Brain microvascular endothelial cell (primary cell): ENCODE measurements around the gene GALP.
"Not testable (repeated sequence)": the region's sequence is repeated elsewhere in the genome, so short reads cannot be mapped to it uniquely, and the experiment has no call there.

Experiments used
- DNase-seq: peaks from one replicate; pipeline ENCODE4 v3.0.0-alpha.2; 2020
- H3K27ac ChIP-seq: fragments of 250-450 bp; sonication (Bioruptor Pico); 2 replicates; pipeline ENCODE4 v1.5.1; 2020; ENCODE audit warnings: mild to moderate bottlenecking, moderate library complexity
- H3K27me3 ChIP-seq: fragments of 250-450 bp; sonication (Bioruptor Pico); replicated peaks from 2 replicates; pipeline ENCODE4 v1.5.1; 2020; ENCODE audit warnings: mild to moderate bottlenecking
- H3K36me3 ChIP-seq: fragments of 250-450 bp; sonication (Bioruptor Pico); replicated peaks from 2 replicates; pipeline ENCODE4 v1.5.1; 2020; ENCODE audit warnings: mild to moderate bottlenecking
- H3K4me3 ChIP-seq: 2 replicates; pipeline ENCODE4 v1.5.1; 2011; ENCODE audit warnings: low read depth, mild to moderate bottlenecking, control low read depth, low read length, moderate library complexity
- in situ Hi-C: cut with HindIII; loops from 2 replicates; pipeline ENCODE4 v1.10.0; 2017; ENCODE audit warnings: low sequenced_read_pairs, low pct_ligation_motif_present
- TF ChIP-seq, protein P1 (sequence below): IDR thresholded peaks from 2 replicates; pipeline ENCODE4 v1.5.1; 2011; ENCODE audit warnings: low read depth, mild to moderate bottlenecking, moderate library complexity, low read length, control low read depth, inconsistent platforms; ENCODE audit errors: missing control alignments

GALP gene

DNA sequence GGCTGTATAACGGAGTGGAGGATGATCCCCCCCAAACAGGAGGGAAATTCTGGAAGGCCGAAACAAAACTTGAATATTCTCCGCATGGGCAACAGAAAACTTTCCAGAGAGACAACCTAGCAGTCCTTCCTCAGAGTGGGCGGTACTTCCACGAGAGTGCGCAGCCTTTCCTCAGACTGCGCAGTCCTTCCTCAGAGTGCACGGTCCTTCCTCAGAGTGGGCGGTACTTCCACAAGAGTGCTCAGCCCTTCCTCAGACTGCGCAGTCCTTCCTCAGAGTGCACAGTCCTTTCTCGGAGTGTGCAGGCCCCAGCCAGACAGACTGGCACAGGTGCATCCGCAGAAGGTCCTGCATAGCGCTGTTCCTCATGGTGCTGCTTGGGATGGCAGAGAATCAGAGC, 12.7 kb upstream of the GALP start:
- in situ Hi-C loops = no loop called here
- TF ChIP-seq, protein P1, sequence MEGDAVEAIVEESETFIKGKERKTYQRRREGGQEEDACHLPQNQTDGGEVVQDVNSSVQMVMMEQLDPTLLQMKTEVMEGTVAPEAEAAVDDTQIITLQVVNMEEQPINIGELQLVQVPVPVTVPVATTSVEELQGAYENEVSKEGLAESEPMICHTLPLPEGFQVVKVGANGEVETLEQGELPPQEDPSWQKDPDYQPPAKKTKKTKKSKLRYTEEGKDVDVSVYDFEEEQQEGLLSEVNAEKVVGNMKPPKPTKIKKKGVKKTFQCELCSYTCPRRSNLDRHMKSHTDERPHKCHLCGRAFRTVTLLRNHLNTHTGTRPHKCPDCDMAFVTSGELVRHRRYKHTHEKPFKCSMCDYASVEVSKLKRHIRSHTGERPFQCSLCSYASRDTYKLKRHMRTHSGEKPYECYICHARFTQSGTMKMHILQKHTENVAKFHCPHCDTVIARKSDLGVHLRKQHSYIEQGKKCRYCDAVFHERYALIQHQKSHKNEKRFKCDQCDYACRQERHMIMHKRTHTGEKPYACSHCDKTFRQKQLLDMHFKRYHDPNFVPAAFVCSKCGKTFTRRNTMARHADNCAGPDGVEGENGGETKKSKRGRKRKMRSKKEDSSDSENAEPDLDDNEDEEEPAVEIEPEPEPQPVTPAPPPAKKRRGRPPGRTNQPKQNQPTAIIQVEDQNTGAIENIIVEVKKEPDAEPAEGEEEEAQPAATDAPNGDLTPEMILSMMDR = no peak

DNA sequence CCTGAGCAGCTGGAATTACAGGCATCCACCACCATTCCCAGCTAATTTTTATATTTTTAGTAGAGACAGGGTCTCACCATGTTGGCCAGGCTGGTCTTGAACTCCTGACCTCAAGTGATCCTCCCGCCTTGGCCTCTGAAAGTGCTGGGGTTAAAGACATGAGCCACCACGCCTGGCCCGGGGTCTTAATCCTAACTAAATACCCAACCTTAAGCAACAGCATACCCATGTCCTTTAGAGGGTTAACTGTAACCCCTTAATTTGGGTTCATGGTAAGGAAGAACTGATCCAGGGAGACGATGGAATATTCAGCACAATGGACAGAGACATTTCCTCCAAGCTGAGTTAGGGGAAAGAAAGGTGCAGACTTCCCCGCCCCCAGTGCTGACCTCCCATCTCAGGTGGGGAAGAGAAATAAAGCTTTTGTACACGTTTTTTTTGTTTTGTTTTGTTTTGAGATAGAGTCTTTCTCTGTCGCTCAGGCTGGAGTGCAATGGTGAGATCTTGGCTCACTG, 8.7 kb upstream of the GALP start:
- H3K27ac ChIP-seq = no peak overlapping the region
- no peaks in the 10 kb centered on the region for H3K27me3 ChIP-seq
- in situ Hi-C loops = no loop called here
- H3K4me3 ChIP-seq = no peak overlapping the region
- H3K36me3 ChIP-seq = no peaks in the 10 kb centered on the region
- TF ChIP-seq, protein P1 = no peak
- no peak for DNase-seq

More for the DNA sequence above, 12.7 kb upstream of the GALP start:
- H3K4me3 ChIP-seq = no peak overlapping the region
- no peak for DNase-seq
- H3K27ac ChIP-seq = no peak overlapping the region
- no peaks in the 10 kb centered on the region for H3K27me3 ChIP-seq
- peaks cover 14% of the 10 kb centered on the region for H3K36me3 ChIP-seq

DNA sequence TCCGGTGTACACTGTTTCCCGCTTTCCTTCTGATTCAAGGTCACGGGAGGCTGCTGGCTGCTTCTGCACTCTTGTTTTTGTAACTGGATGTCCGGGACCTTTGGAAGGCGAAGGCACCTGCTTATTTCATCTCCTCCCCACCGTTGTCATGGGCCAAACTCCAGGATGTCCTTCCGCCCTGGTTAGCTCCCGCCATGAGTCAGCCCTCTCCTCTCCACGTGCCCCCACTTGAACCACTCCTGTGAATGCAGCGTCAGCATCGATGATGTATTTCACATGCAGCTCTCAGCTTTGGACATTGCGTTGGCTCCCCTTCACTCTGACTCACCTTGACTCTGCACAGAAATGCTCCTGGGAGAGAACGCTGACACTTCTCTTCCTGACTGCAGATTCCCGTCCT, 5.5 kb upstream of the GALP start:
- in situ Hi-C loops = no loop called here
- peak; percentile 16 for DNase-seq
- Histone ChIP-seq H3K36me3 (no peaks in the 10 kb centered on the region), H3K27ac (no peak overlapping the region), H3K27me3 (no peaks in the 10 kb centered on the region), H3K4me3 (no peak overlapping the region)
- TF ChIP-seq, protein P1 = no peak

DNA sequence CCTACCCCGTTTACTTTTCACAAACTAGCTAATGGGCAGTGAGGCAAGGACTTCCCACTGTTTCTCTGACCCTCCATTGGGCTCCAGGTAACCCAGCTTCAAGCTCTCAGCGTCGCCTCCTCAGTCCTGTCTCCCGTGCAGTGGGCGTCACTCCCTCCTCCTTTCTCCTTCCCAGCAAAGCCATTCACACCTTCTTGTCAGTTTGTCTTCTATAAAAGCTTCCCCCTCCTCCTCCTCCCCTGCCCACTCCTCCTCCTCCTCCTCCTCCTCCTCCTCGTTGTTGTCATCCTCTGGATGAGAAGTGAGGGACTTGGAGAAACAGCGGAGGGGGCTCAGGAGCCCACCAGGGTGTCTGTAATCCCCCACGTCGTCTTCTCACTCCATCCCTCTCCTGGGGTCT, 1.7 kb upstream of the GALP start:
- TF ChIP-seq, protein P1 = no peak
- no peaks in the 10 kb centered on the region for H3K27me3 ChIP-seq
- H3K27ac ChIP-seq = no peak overlapping the region

DNA sequence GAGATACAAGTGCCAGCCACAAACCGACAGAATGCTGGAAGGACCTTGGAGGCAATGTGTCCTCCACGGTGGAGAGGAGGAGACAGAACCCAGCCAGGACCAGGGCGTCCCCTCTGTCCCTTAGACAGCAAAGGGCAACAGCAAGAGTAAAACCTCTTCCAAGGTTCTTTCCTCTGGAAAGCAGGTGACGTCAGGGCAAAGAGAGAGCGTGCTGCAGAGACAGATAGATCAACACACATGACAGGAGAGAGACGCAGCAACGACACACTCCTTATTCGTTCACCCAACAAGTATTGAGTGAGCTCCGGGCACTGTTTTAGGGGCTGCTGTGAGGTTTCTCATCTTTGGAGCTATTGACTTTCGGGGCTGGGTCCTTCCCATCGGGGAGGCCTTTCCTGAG, 1.3 kb upstream of the GALP start:
- Histone ChIP-seq H3K27ac (no peak overlapping the region), H3K4me3 (no peak overlapping the region), H3K36me3 (no peaks in the 10 kb centered on the region), H3K27me3 (no peaks in the 10 kb centered on the region)
- TF ChIP-seq, protein P1 = no peak
- in situ Hi-C loops = no loop called here
- DNase-seq = no peak

More for the DNA sequence above, 1.7 kb upstream of the GALP start:
- no peaks in the 10 kb centered on the region for H3K36me3 ChIP-seq
- in situ Hi-C loops = no loop called here
- H3K4me3 ChIP-seq = no peak overlapping the region
- no peak for DNase-seq

DNA sequence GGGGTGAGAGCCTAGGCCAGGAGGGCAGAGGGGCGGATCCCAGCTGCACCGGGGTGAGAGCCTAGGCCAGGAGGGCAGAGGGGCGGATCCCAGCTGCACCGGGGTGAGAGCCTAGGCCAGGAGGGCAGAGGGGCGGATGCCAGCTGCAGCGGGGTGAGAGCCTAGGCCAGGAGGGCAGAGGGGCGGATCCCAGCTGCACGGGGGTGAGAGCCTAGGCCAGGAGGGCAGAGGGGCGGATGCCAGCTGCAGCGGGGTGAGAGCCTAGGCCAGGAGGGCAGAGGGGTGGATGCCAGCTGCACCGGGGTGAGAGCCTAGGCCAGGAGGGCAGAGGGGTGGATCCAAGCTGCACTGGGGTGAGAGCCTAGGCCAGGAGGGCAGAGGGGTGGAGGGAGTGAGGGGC, 502 bp downstream of the GALP start:
- H3K4me3 ChIP-seq, DNase-seq, H3K27me3 ChIP-seq, H3K36me3 ChIP-seq, in situ Hi-C loops, H3K27ac ChIP-seq: not testable (repeated sequence)
